Measurements from ENCODE around the gene FAIM2. TPM values are rescaled to one million over a fixed set of nuclear protein-coding genes. Genes with fewer than 3 reads are reported as not detected.
"Not testable (repeated sequence)": the region's sequence is repeated elsewhere in the genome, so short reads cannot be mapped to it uniquely, and the experiment has no call there.

Gene FAIM2
- total RNA-seq, 3 donors from 2014 or later, result 0.67 to 12.9 (median 2.5) TPM

GRCh38 chr12:49873361-49873934, 30.3 kb downstream of the FAIM2 start:
- no peak for TF ChIP-seq CTCF (IDR thresholded peaks at IDR 0.05)
- Histone ChIP-seq H3K9me3 (no peaks in the 10 kb centered on the region), H3K4me1 (ENCODE audit: low read depth) (no peaks in the 10 kb centered on the region), H3K4me3 (no peak overlapping the region), H3K36me3 (ENCODE audit: low read depth) (no peaks in the 10 kb centered on the region)
- intact Hi-C loops (cut with DNase I, micrococcal nuclease), result no loop called here
- DNase-seq (no peak), ATAC-seq (no peak)

- Histone ChIP-seq H3K4me1 (ENCODE audit: low read depth) (no peaks in the 10 kb centered on the region), H3K4me3 (no peak overlapping the region), H3K36me3 (ENCODE audit: low read depth) (no peaks in the 10 kb centered on the region), H3K9me3 (no peaks in the 10 kb centered on the region)
- DNase-seq, result no peak
- intact Hi-C loops (cut with DNase I, micrococcal nuclease), result no loop called here
- TF ChIP-seq CTCF (IDR thresholded peaks at IDR 0.05), result no peak
- no peak for ATAC-seq
Measured at GRCh38 chr12:49872781-49873181, 30.9 kb downstream of the FAIM2 start.

- Histone ChIP-seq H3K4me3 (no peak overlapping the region), H3K36me3 (ENCODE audit: low read depth) (no peaks in the 10 kb centered on the region), H3K9me3 (no peaks in the 10 kb centered on the region), H3K4me1 (ENCODE audit: low read depth) (no peaks in the 10 kb centered on the region)
- intact Hi-C loops (cut with DNase I, micrococcal nuclease), result no loop called here
- TF ChIP-seq CTCF (IDR thresholded peaks at IDR 0.05), result no peak
- DNase-seq (no peak), ATAC-seq (no peak)
Measured at GRCh38 chr12:49872381-49872780, 31.3 kb downstream of the FAIM2 start.

- H3K9me3 ChIP-seq; H3K36me3 ChIP-seq (ENCODE audit: low read depth); ATAC-seq; H3K4me1 ChIP-seq (ENCODE audit: low read depth); intact Hi-C loops (cut with DNase I, micrococcal nuclease); DNase-seq; H3K4me3 ChIP-seq: not testable (repeated sequence)
Measured at GRCh38 chr12:49871811-49872251, 31.9 kb downstream of the FAIM2 start.

GRCh38 chr12:49871263-49871561, 32.5 kb downstream of the FAIM2 start:
- no peak for DNase-seq
- intact Hi-C loops (cut with DNase I, micrococcal nuclease), result no loop called here

More at GRCh38 chr12:49871263-49871561, 32.5 kb downstream of the FAIM2 start:
- no peaks in the 10 kb centered on the region for H3K36me3 ChIP-seq (ENCODE audit: low read depth)
- no peaks in the 10 kb centered on the region for H3K4me1 ChIP-seq (ENCODE audit: low read depth)
- TF ChIP-seq CTCF (IDR thresholded peaks at IDR 0.05), result no peak
- H3K4me3 ChIP-seq, result no peak overlapping the region
- no peaks in the 10 kb centered on the region for H3K9me3 ChIP-seq
- no peak for ATAC-seq

Measured in mucosa of descending colon (tissue), 3 donors.